Progenitor cell of endocrine pancreas (in vitro differentiated cells): ENCODE data around the gene ANKLE2. TPM values are rescaled to one million over a fixed set of nuclear protein-coding genes. Genes with fewer than 3 reads are reported as not detected.
A peak's percentile ranks its signal among the peaks of the same experiment; 100 is the strongest.

ENCODE experiments used
- DNase-seq: peaks from one replicate; pipeline ENCODE4 v3.0.0; 2021; ENCODE audit warnings: low spot score; ENCODE audit not compliant: unreplicated experiment
- H3K27ac Mint-ChIP-seq: 2 replicates; pipeline ENCODE4 v1.8.0; 2021; ENCODE audit warnings: mild to moderate bottlenecking, moderate library complexity, mixed read lengths
- H3K27me3 Mint-ChIP-seq: 2 replicates; pipeline ENCODE4 v1.8.0; 2021; ENCODE audit warnings: mixed read lengths
- H3K36me3 Mint-ChIP-seq: 2 replicates; pipeline ENCODE4 v1.8.0; 2022; ENCODE audit warnings: mixed read lengths; ENCODE audit not compliant: insufficient read depth
- H3K4me1 Mint-ChIP-seq: 2 replicates; pipeline ENCODE4 v1.8.0; 2021; ENCODE audit warnings: low read depth, mixed read lengths
- H3K4me3 Mint-ChIP-seq: 2 replicates; pipeline ENCODE4 v1.8.0; 2021; ENCODE audit warnings: low read depth, mild to moderate bottlenecking, moderate library complexity, mixed read lengths
- H3K9me3 Mint-ChIP-seq: 2 replicates; pipeline ENCODE4 v1.8.0; 2021; ENCODE audit warnings: low read depth, mixed read lengths
- total RNA-seq: library from RNA; stranded (reverse); gene quantifications from 2 replicates; pipeline ENCODE4 v1.2.1, GENCODE V29; 2021
- TF ChIP-seq, protein P1 (sequence below): fragments of 200-600 bp; sonication (generic); IDR thresholded peaks from one replicate; pipeline ENCODE4 v1.5.0; 2021; ENCODE audit warnings: antibody characterized with exemption, mild to moderate bottlenecking; ENCODE audit not compliant: unreplicated experiment

Gene ANKLE2
- total RNA-seq, 1 donor from 2014 or later: 81.1 TPM

DNA sequence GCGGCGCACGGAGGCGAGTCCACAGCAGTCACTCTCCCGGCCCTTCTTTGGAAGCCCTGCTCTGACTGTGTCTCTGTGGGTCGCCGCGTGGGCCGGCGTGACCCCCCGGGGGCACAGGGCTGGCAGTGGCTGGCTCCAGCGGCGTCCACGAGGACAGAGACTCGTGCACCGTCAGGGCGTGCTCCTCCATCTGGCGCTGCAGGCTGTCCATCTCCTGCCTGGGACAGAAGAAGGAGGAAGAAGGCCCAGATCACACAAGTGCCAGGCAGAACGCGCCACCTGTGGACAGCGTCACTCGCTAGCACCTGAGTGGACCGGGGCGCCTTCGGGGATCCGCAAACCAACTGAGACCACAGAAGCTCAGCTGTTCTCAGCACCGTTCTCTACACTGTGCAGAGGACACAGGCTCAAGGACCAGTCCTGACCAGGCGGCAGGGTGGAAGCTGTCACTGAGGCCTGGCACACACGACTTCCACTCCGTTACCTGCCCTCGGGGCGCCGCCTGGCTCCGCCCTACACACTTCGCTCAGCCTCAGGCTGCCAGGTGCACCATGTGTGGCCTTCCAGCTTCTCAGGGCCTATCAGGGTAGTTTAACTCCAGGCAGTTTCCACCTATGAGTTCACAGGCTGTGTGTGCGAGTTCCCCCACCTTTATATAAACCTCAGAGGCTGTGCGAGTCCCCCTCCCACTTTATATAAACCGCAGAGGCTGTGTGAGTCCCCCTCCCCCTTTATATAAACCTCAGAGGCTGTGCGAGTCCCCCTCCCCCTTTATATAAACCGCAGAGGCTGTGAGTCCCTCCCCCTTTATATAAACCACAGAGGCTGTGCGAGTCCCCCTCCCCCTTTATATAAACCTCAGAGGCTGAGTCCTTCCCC lies 11.7 kb upstream of the ANKLE2 start:
- H3K27me3 Mint-ChIP-seq: no peaks in the 10 kb centered on the region
- no peak overlapping the region for H3K4me3 Mint-ChIP-seq
- no peaks in the 10 kb centered on the region for H3K9me3 Mint-ChIP-seq
- H3K27ac Mint-ChIP-seq: no peak overlapping the region
- H3K36me3 Mint-ChIP-seq: peaks cover 15% of the 10 kb centered on the region
- H3K4me1 Mint-ChIP-seq: peaks cover 2% of the 10 kb centered on the region
- TF ChIP-seq, protein P1, sequence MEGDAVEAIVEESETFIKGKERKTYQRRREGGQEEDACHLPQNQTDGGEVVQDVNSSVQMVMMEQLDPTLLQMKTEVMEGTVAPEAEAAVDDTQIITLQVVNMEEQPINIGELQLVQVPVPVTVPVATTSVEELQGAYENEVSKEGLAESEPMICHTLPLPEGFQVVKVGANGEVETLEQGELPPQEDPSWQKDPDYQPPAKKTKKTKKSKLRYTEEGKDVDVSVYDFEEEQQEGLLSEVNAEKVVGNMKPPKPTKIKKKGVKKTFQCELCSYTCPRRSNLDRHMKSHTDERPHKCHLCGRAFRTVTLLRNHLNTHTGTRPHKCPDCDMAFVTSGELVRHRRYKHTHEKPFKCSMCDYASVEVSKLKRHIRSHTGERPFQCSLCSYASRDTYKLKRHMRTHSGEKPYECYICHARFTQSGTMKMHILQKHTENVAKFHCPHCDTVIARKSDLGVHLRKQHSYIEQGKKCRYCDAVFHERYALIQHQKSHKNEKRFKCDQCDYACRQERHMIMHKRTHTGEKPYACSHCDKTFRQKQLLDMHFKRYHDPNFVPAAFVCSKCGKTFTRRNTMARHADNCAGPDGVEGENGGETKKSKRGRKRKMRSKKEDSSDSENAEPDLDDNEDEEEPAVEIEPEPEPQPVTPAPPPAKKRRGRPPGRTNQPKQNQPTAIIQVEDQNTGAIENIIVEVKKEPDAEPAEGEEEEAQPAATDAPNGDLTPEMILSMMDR: no peak
- no peak for DNase-seq

DNA sequence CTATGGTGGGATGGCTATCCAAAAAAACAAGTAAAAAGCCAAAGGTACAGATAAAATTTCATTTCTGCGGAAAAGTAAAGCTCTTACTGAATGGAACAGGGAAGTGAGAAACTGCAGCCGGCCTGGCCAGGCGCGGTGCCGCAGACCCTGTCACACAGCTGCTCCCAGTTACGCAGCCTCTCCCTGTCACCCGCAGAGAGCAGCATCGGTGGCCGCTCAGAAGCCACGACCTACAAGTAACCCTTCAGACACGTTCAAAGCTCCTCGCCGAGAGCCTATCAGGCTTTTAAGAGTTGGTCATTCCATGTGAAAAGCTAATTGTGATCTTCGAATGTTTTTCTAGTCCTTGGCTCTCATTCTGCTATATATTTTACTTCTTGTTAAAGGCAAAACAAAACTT lies 11.0 kb upstream of the ANKLE2 start:
- Mint-ChIP-seq H3K4me1 (peaks cover 2% of the 10 kb centered on the region), H3K36me3 (peaks cover 15% of the 10 kb centered on the region), H3K4me3 (no peak overlapping the region), H3K9me3 (no peaks in the 10 kb centered on the region), H3K27me3 (no peaks in the 10 kb centered on the region), H3K27ac (no peak overlapping the region)
- no peak for DNase-seq
- TF ChIP-seq, protein P1: no peak

DNA sequence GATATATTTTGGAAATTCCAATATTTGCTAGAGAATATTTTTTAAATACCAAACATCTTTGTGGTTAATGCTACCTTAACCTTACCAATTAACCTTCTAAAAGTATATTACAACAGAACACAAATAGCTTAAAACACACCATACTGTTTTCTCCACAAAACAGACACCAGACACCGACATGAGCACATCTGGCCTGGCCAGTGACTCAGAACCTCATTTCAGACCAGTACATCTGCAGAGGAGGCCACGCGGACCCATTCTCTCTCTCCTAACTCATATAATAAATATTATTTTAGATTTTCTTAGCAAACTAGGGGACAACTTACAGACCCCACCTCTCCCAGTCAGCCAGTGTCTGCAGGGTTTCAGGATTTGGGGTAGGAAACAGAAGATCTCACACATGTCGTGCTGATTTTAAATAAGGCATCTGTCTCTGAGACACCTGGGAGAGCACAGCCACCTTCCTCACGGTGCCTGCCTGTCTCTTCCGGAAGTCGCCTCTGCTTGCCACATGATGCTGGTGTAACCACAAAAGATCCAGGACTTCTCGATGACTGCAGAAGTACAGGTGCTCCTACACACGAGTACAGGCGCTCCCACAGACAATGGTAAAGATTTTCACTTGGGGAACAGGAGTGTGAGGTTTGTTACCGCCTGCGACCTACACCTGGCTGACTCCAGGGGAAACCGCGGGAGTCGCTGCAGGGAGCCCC lies 9.7 kb upstream of the ANKLE2 start:
- H3K27me3 Mint-ChIP-seq: no peaks in the 10 kb centered on the region
- no peak overlapping the region for H3K27ac Mint-ChIP-seq
- H3K36me3 Mint-ChIP-seq: peaks cover 13% of the 10 kb centered on the region

DNA sequence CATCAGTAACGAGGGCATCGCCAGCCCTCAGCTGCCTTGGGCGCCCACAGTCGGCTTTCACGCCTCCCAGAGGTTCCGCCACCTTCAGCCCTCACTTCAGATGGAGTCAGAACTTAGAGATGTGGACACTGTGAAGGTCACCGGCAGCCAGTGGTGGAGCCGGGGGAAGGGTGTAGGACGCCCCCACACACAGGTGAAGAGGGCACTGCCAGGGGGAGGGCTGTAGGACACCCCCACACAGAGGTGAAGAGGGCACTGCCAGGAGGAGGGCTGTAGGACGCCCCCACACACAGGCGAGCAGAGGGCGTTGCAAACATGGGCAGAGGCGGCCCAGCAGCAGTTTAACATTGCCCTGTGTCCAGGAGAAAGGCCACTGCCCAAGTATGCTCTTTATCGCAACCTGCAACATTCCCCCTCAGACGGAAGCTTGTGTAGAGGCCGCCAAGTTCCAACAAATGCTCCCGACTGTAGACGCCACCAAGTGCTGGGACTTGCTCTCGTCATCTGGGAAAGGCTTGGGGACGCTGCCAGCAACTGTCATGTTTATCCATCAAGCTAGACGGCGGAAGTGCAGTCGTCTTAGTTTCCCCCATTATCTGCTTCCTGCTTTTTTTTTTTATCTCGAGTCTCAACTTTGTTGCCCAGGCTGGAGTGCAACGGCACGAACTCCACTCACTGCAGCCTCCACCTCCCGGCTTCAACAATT lies 4.9 kb upstream of the ANKLE2 start:
- TF ChIP-seq, protein P1: no peak
- no peak for DNase-seq
- Mint-ChIP-seq H3K36me3 (peaks cover 4% of the 10 kb centered on the region), H3K27ac (no peak overlapping the region), H3K27me3 (no peaks in the 10 kb centered on the region), H3K9me3 (no peaks in the 10 kb centered on the region), H3K4me3 (no peak overlapping the region), H3K4me1 (peaks cover 2% of the 10 kb centered on the region)

More for the DNA sequence above, 9.7 kb upstream of the ANKLE2 start:
- Mint-ChIP-seq H3K9me3 (no peaks in the 10 kb centered on the region), H3K4me3 (no peak overlapping the region), H3K4me1 (peaks cover 2% of the 10 kb centered on the region)
- TF ChIP-seq, protein P1: no peak
- DNase-seq: no peak

DNA sequence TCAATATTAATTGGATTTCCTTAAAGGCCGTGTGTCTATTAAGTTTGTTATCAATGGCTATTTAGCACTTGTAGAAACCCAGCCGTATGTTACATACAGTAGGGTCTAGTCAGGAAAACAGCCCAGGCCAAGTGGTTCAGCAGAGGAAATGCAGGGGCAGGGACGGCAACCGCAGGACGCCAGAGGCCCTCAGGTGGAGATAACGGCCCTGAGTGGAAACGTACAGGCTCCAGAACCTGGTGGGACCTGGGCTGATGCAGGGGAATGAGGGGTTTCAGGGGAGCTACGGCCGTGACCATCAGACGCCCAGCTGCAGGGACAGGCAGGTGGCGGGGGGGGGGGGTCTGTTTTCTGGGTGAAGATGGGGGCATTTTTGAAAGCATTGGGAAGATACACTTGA lies 3.7 kb upstream of the ANKLE2 start:
- no peak overlapping the region for H3K4me3 Mint-ChIP-seq
- H3K27ac Mint-ChIP-seq: peak overlapping the region; percentile 67
- H3K4me1 Mint-ChIP-seq: peaks cover 8% of the 10 kb centered on the region
- H3K9me3 Mint-ChIP-seq: no peaks in the 10 kb centered on the region
- TF ChIP-seq, protein P1: no peak
- peaks cover 4% of the 10 kb centered on the region for H3K36me3 Mint-ChIP-seq
- no peak for DNase-seq
- no peaks in the 10 kb centered on the region for H3K27me3 Mint-ChIP-seq
